Kidney epithelial cell (primary cell): Measurements from ENCODE around the gene MOSMO. TPM values are rescaled to one million over a fixed set of nuclear protein-coding genes. Genes with fewer than 3 reads are reported as not detected.
"Not testable (repeated sequence)": the region's sequence is repeated elsewhere in the genome, so short reads cannot be mapped to it uniquely, and the experiment has no call there.

Experiments used
- DNase-seq: peaks from one replicate; pipeline ENCODE4 v3.0.0-alpha.2; 2010; ENCODE audit warnings: low read depth
- H3K27me3 ChIP-seq: 2 replicates; pipeline ENCODE4 v1.6.0; 2011; ENCODE audit warnings: low read length; ENCODE audit not compliant: control insufficient read depth, insufficient read depth
- H3K36me3 ChIP-seq: 2 replicates; pipeline ENCODE4 v1.5.1; 2011; ENCODE audit warnings: low read length; ENCODE audit not compliant: control insufficient read depth, insufficient read depth
- H3K4me3 ChIP-seq: 2 replicates; pipeline ENCODE4 v1.5.1; 2011; ENCODE audit warnings: low read depth, mild to moderate bottlenecking, control low read depth, low read length
- CTCF ChIP-seq: IDR thresholded peaks from 2 replicates; pipeline ENCODE4 v1.5.1; 2011; ENCODE audit warnings: mild to moderate bottlenecking, moderate library complexity, low read length, control low read depth, inconsistent platforms; ENCODE audit not compliant: insufficient read depth, poor library complexity, severe bottlenecking
- total RNA-seq: library from RNA; depleted of rRNA; stranded (reverse); fragments of >200 nt; gene quantifications from 2 replicates; pipeline ENCODE4 v1.2.3, GENCODE V29; 2015

The MOSMO gene
- total RNA-seq, 1 donor from 2014 or later, result 8.5 TPM

- DNase-seq, result no peak
- TF ChIP-seq CTCF, result no peak
- Histone ChIP-seq H3K36me3 (no peaks in the 10 kb centered on the region), H3K27me3 (no peaks in the 10 kb centered on the region), H3K4me3 (no peak overlapping the region)
Observed at GRCh38 chr16:22027633-22028032, 19.7 kb downstream of the MOSMO start.

GRCh38 chr16:22029632-22030031 lies 21.7 kb downstream of the MOSMO start:
- H3K4me3 ChIP-seq, result no peak overlapping the region
- no peaks in the 10 kb centered on the region for H3K27me3 ChIP-seq
- no peak for DNase-seq
- no peaks in the 10 kb centered on the region for H3K36me3 ChIP-seq
- no peak for TF ChIP-seq CTCF

- H3K36me3 ChIP-seq, result no peaks in the 10 kb centered on the region
- no peak for TF ChIP-seq CTCF
- no peak for DNase-seq
- no peaks in the 10 kb centered on the region for H3K27me3 ChIP-seq
- H3K4me3 ChIP-seq, result no peak overlapping the region
Observed at GRCh38 chr16:22030087-22030812, 22.3 kb downstream of the MOSMO start.

DNA sequence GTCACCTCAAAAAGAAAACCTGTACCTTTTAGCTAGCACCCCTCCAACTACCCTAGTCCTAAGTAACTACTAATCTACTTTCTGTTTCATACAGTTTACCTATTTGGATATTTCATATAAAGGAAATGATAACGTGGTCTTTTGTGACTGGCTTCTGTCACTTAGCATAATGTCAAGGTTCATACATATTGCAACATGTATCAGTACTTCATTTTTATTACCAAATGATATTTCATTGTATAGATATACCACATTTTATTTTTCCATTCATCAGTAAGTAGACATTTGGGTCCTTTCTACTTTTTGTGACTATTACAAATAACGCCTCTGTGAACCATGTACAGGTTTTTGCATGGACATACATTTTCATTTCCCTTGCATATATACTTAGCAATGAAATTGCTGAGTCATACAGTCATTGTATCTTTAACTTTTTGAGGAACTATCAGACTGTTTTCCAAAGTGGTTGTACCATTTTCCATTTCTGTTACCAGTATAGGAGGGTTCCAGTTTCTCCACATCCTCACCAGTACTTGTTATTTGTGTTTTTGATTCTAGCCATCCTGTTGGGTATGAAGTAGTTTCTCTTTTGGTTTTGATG lies 23.7 kb downstream of the MOSMO start:
- TF ChIP-seq CTCF, result no peak

DNA sequence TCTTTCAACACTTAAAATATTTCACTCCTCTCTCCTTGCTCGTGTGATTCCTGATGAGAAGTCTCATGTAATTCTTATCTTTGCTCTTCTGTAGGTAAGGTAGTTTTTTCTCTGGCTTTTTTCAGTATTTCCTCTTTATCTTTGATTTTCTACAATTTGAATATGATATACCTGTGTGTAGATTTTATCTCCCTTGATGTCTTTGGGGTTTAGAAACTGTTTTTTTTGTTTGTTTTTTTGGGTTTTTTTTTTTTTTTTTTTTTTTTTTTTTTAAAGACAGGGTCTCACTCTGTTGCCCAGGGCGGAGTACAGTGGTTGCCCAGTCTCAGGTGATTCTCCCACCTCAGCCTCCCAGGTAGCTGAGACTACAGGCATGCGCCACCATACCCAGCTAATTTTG lies 26.6 kb downstream of the MOSMO start:
- H3K27me3 ChIP-seq, result no peaks in the 10 kb centered on the region
- DNase-seq, result no peak
- H3K4me3 ChIP-seq, result no peak overlapping the region
- TF ChIP-seq CTCF, result no peak
- H3K36me3 ChIP-seq, result no peaks in the 10 kb centered on the region

More for the DNA sequence above, 23.7 kb downstream of the MOSMO start:
- H3K36me3 ChIP-seq, result no peaks in the 10 kb centered on the region
- no peaks in the 10 kb centered on the region for H3K27me3 ChIP-seq
- no peak overlapping the region for H3K4me3 ChIP-seq
- DNase-seq, result no peak

GRCh38 chr16:22035153-22035552 lies 27.2 kb downstream of the MOSMO start:
- TF ChIP-seq CTCF, result no peak

DNA sequence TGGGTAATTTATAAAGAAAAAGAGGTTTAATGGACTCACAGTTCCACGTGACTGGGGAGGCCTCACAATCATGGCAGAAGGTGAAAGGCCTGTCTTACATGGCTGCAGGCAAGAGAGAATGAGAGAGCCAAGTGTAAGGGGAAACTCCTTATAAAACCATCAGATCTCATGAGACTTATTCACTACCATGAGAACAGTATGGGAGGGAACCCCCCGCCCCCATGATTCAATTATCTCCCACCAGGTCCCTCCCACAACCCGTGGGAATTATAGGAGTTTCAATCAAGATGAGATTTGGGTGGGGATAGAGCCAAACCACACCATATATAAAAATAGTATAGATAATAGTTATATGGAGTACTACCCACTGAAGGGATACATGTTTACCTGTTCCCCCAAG lies 36.0 kb downstream of the MOSMO start:
- not testable (repeated sequence) for H3K36me3 ChIP-seq, DNase-seq, H3K4me3 ChIP-seq, H3K27me3 ChIP-seq

More at GRCh38 chr16:22035153-22035552, 27.2 kb downstream of the MOSMO start:
- no peak for DNase-seq
- Histone ChIP-seq H3K36me3 (no peaks in the 10 kb centered on the region), H3K27me3 (no peaks in the 10 kb centered on the region), H3K4me3 (no peak overlapping the region)

- not testable (repeated sequence) for H3K27me3 ChIP-seq, H3K4me3 ChIP-seq, H3K36me3 ChIP-seq, DNase-seq
Observed at GRCh38 chr16:22045888-22046287, 38.0 kb downstream of the MOSMO start.
